ENCODE measurements around the gene RERE.

GRCh38 chr1:8467308-8467707 is 350.1 kb downstream of the RERE start:
- no peak for TF ChIP-seq CTCF (IDR thresholded peaks at IDR 0.05; ENCODE audit: insufficient read depth, low read depth, low read length)
- TF ChIP-seq EZH2 (IDR thresholded peaks at IDR 0.05; ENCODE audit: insufficient read depth, low read length) = no peak
